ENCODE data around the gene S100A7A. TPM values are rescaled to one million over a fixed set of nuclear protein-coding genes. Genes with fewer than 3 reads are reported as not detected.
"Not testable (repeated sequence)": the region's sequence is repeated elsewhere in the genome, so short reads cannot be mapped to it uniquely, and the experiment has no call there.

Gene S100A7A
- total and polyA plus RNA-seq, 10 of the 15 experiments (the other 5 are each of a cell fraction or from before 2014, with no cell fraction given): not detected

GRCh38 chr1:153405825-153406599 is 10.3 kb upstream of the S100A7A start:
- H3K4me1 ChIP-seq (ENCODE audit: control insufficient read depth, insufficient read depth, low read length); BruUV-seq (replicated peaks); H3K9ac ChIP-seq (ENCODE audit: control insufficient read depth, insufficient read depth, low read length); H3K36me3 ChIP-seq (ENCODE audit: control insufficient read depth in 2 of 2, insufficient read depth in 2 of 2, low read length in 1 of 2); RAD21 ChIA-PET (ENCODE audit: unreplicated experiment); H3K79me2 ChIP-seq (ENCODE audit: control insufficient read depth, insufficient read depth, low read length); H3K4me3 ChIP-seq; SMC1A ChIA-PET (ENCODE audit: uncharacterized antibody, unreplicated experiment); in situ Hi-C loops (cut with MboI); H3K27me3 ChIP-seq (replicated peaks in 1 of 2; ENCODE audit: control insufficient read depth in 2 of 2, insufficient read depth in 2 of 2, low read length in 1 of 2); intact Hi-C loops (cut with micrococcal nuclease; ENCODE audit: unreplicated experiment); H3K4me2 ChIP-seq (ENCODE audit: control insufficient read depth, insufficient read depth); H3K9me3 ChIP-seq (replicated peaks; ENCODE audit: control insufficient read depth, insufficient read depth, low read length); H4K20me1 ChIP-seq (ENCODE audit: control insufficient read depth, insufficient read depth); DNase-seq (ENCODE audit: low read depth, low spot score); POLR2A ChIA-PET; H2AFZ ChIP-seq (ENCODE audit: control insufficient read depth, low read depth, low read length); FAIRE-seq; H3K27ac ChIP-seq (ENCODE audit: control insufficient read depth, insufficient read depth); ATAC-seq: not testable (repeated sequence)
- WGBS (ENCODE audit: insufficient coverage, insufficient replicate concordance, low lambda C conversion rate, missing lambda C conversion rate): 9% methylated on average over 6 of the region's 6 CpGs
- CTCF ChIA-PET: interaction anchor here (0.7 to 2.3 kb wide), 4 partner anchors 28 to 57 kb away, joined by 3 to 9 read pairs (median 4); partner anchors contain the start of gene PGLYRP4

- POLR2A ChIA-PET; H3K4me2 ChIP-seq (ENCODE audit: control insufficient read depth, insufficient read depth): not testable (repeated sequence)
- SMC1A ChIA-PET (ENCODE audit: uncharacterized antibody, unreplicated experiment): interaction anchor here (0.9 kb wide), 1 partner anchor 52 kb away, joined by 3 read pairs; no protein-coding TSS in a partner anchor
Measured at GRCh38 chr1:153407274-153407673, 9.0 kb upstream of the S100A7A start.

GRCh38 chr1:153413961-153414360 is 2.4 kb upstream of the S100A7A start:
- H2AFZ ChIP-seq (ENCODE audit: control insufficient read depth, low read depth, low read length); DNase-seq (ENCODE audit: low read depth, low spot score); H3K27me3 ChIP-seq (replicated peaks in 1 of 2; ENCODE audit: control insufficient read depth in 2 of 2, insufficient read depth in 2 of 2, low read length in 1 of 2); H3K79me2 ChIP-seq (ENCODE audit: control insufficient read depth, insufficient read depth, low read length); SMC1A ChIA-PET (ENCODE audit: uncharacterized antibody, unreplicated experiment); H3K4me1 ChIP-seq (ENCODE audit: control insufficient read depth, insufficient read depth, low read length); H4K20me1 ChIP-seq (ENCODE audit: control insufficient read depth, insufficient read depth); H3K4me2 ChIP-seq (ENCODE audit: control insufficient read depth, insufficient read depth); H3K9ac ChIP-seq (ENCODE audit: control insufficient read depth, insufficient read depth, low read length); POLR2A ChIA-PET; RAD21 ChIA-PET (ENCODE audit: unreplicated experiment); H3K9me3 ChIP-seq (replicated peaks; ENCODE audit: control insufficient read depth, insufficient read depth, low read length); ATAC-seq; in situ Hi-C loops (cut with MboI); BruUV-seq (replicated peaks); H3K36me3 ChIP-seq (ENCODE audit: control insufficient read depth in 2 of 2, insufficient read depth in 2 of 2, low read length in 1 of 2); FAIRE-seq; intact Hi-C loops (cut with micrococcal nuclease; ENCODE audit: unreplicated experiment); H3K4me3 ChIP-seq; H3K27ac ChIP-seq (ENCODE audit: control insufficient read depth, insufficient read depth): not testable (repeated sequence)
- CTCF ChIA-PET: interaction anchor here (0.9 kb wide), 1 partner anchor 81 kb away, joined by 4 read pairs; no protein-coding TSS in a partner anchor

More at GRCh38 chr1:153407274-153407673, 9.0 kb upstream of the S100A7A start:
- intact Hi-C loops (cut with micrococcal nuclease; ENCODE audit: unreplicated experiment); H3K79me2 ChIP-seq (ENCODE audit: control insufficient read depth, insufficient read depth, low read length); H3K27ac ChIP-seq (ENCODE audit: control insufficient read depth, insufficient read depth); H3K9me3 ChIP-seq (replicated peaks; ENCODE audit: control insufficient read depth, insufficient read depth, low read length); H3K4me1 ChIP-seq (ENCODE audit: control insufficient read depth, insufficient read depth, low read length); RAD21 ChIA-PET (ENCODE audit: unreplicated experiment); H2AFZ ChIP-seq (ENCODE audit: control insufficient read depth, low read depth, low read length); BruUV-seq (replicated peaks); ATAC-seq; FAIRE-seq; in situ Hi-C loops (cut with MboI); DNase-seq (ENCODE audit: low read depth, low spot score); H3K9ac ChIP-seq (ENCODE audit: control insufficient read depth, insufficient read depth, low read length); H3K27me3 ChIP-seq (replicated peaks in 1 of 2; ENCODE audit: control insufficient read depth in 2 of 2, insufficient read depth in 2 of 2, low read length in 1 of 2); H4K20me1 ChIP-seq (ENCODE audit: control insufficient read depth, insufficient read depth); H3K4me3 ChIP-seq; H3K36me3 ChIP-seq (ENCODE audit: control insufficient read depth in 2 of 2, insufficient read depth in 2 of 2, low read length in 1 of 2): not testable (repeated sequence)
- WGBS (ENCODE audit: insufficient coverage, insufficient replicate concordance, low lambda C conversion rate, missing lambda C conversion rate): 22% methylated on average over 11 of the region's 11 CpGs
- CTCF ChIA-PET: interaction anchor here (0.7 to 2.3 kb wide), 4 partner anchors 11 to 53 kb away, joined by 3 to 9 read pairs (median 4); no protein-coding TSS in a partner anchor

Measured in GM12878 (cell line).